HUDEP-2 (cell line): ENCODE results near the gene FAT2.

Source experiments
- DNase-seq, 76 experiments: peaks; one replicate each; lab custom pipeline; 2025; ENCODE audit not compliant: unreplicated experiment in 76 of 76; lab: John Stamatoyannopoulos, UW

Gene FAT2, protein sequence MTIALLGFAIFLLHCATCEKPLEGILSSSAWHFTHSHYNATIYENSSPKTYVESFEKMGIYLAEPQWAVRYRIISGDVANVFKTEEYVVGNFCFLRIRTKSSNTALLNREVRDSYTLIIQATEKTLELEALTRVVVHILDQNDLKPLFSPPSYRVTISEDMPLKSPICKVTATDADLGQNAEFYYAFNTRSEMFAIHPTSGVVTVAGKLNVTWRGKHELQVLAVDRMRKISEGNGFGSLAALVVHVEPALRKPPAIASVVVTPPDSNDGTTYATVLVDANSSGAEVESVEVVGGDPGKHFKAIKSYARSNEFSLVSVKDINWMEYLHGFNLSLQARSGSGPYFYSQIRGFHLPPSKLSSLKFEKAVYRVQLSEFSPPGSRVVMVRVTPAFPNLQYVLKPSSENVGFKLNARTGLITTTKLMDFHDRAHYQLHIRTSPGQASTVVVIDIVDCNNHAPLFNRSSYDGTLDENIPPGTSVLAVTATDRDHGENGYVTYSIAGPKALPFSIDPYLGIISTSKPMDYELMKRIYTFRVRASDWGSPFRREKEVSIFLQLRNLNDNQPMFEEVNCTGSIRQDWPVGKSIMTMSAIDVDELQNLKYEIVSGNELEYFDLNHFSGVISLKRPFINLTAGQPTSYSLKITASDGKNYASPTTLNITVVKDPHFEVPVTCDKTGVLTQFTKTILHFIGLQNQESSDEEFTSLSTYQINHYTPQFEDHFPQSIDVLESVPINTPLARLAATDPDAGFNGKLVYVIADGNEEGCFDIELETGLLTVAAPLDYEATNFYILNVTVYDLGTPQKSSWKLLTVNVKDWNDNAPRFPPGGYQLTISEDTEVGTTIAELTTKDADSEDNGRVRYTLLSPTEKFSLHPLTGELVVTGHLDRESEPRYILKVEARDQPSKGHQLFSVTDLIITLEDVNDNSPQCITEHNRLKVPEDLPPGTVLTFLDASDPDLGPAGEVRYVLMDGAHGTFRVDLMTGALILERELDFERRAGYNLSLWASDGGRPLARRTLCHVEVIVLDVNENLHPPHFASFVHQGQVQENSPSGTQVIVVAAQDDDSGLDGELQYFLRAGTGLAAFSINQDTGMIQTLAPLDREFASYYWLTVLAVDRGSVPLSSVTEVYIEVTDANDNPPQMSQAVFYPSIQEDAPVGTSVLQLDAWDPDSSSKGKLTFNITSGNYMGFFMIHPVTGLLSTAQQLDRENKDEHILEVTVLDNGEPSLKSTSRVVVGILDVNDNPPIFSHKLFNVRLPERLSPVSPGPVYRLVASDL (N-terminal part only)

DNA sequence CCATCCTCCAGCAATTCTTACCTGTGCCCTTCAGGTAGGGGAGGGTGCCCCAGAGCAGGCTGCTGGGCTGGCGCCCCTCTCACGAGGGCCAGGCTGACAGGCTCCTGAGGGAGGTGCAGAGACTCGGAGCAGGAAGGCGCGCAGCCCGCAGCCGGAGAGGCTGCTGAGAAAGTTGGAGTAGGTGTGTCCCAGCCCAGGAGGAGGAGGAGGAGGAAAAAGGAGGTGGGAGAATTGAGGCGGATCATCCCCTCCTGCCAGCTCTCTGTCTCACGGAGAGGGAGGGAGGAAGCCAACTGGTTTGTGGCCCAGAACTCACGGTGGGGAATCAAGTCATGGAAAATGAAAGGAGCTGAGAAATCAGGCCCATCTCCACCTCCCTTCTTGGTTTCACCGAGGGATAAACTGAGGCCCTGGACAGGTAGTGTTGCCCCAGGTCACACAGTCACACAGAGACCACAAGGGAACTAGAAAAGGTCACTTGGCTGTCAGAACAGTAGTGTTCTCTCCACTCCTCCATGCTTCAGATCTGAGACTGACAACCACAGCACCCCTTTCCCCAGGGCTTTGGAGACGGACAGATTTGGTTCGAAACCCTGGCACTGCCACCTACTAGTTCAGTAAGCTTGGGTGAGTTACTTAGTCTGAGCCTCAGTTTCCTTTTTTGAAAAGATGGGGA, at the start of gene FAT2:
Gene FAT2, minus strand, starts transcription at position 188 of the 676 bp plus-strand sequence. CDS start 22,400 bp downstream, outside the sequence.
- DNase-seq, result no peak

DNA sequence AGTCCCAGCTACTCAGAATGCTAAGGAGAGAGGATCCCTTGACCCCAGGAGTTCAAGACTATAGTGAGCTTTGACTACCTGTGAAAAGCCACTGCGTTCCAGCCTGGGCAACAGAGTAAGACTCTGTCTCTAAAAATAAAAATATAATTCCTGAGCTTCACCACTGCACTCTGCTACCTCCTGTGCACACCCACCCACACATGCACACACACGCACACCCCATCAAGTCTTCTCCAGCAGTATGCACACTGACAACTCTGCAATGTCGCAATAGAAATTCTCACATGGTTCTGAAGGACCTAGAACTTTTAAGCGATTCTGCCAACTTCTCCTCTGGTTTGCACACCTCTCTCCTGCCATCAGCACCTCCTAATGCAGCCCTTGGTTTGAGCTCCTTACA, 47.5 kb upstream of the FAT2 start:
- DNase-seq, result no peak

DNA sequence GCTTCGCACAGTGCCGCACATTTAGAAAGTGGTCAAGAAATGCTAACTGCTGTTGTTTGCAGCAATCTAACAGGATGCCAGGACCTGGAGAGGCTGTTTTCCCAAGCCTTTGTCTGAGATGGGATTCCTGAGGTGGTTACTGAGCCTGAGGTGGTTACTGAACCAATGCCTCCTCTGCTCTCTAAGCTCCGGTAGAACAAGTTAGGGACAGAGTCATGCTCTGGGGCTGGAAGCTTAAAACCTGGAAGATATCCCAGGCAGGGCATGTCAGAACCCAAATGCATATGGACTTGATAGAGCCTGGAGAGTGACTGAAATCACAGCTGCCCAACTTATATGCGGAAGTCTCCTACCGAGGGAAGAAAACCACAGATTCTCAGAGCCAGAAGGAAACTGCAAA, 46.5 kb upstream of the FAT2 start:
- no peak for DNase-seq

DNA sequence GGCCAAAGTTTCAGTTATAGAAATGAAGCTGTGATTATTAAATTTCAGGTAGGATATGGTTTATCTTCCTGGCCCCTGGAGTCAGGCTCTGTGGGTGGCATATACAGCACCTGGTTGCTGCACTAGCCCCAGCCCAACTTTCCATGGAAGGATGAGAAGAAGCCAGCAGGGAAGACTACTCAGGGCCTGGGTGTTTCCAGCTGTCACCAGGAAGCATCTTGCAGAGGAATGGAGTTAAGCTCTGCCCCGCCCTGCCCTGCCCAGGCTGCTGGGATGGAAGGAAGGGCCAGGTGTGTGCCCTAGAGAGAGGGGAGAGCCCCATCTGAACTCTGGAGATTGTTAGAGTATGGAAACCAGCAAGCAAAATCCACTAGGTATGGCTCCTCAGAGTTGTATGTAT, 42.8 kb upstream of the FAT2 start:
- no peak for DNase-seq

DNA sequence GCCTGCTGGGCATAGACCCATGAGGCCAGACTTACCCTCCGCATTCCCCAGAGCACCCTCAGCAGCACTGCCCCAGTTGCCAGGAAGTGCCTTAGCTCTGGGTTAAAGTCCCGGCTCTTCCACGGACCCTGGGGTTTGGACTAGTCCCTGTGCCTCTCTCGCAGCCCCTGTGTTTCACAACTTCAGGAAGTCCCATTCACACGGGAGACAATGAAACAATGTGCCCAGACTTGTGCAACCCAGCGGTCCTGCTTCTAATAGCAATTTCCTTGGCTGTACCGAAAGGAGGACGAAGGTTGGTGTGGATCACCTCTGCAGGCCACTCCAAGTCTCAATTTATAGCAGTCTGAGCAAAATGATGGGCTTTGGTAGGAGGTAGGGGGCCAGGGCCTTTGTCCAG, 41.8 kb upstream of the FAT2 start:
- no peak for DNase-seq

DNA sequence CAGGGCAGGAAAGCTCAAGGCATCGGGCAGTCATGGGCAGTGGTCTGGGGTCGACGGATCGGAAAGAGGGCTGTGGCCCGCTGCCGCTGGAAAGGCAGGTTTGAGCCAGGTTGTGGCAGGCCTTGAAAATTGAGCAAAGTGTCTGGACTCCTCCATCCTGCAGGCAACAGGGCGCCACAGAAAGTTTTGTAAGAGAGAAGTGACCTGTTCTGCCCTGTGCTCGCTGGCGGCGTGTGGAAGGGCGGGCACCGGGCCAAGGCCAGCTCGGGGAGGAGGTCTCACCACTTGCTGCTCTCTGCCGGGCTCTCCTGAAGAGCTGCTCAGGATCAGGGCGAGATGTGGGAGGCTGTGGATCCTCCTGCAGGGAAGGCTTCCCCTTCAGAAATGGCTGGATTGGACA, 41.4 kb upstream of the FAT2 start:
- no peak for DNase-seq

DNA sequence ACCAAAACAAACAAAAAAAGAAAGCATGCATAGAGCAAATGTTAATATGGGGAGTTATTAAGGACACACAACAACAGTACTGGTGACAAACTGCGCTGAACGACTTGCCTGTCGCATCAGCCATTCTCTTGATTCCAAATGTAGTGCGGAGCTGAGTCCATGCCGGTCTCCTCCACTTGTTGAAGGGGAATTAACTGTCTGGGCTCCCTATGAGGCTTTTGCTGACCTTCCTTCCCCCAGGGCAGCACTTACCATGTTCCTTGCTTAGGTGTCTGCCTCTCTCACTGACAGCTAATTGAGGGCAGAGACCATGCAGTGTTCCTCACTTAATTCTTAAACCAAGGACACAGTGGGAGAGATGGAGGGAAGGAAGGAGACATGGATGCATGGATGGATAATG, 40.8 kb upstream of the FAT2 start:
- DNase-seq, result no peak

DNA sequence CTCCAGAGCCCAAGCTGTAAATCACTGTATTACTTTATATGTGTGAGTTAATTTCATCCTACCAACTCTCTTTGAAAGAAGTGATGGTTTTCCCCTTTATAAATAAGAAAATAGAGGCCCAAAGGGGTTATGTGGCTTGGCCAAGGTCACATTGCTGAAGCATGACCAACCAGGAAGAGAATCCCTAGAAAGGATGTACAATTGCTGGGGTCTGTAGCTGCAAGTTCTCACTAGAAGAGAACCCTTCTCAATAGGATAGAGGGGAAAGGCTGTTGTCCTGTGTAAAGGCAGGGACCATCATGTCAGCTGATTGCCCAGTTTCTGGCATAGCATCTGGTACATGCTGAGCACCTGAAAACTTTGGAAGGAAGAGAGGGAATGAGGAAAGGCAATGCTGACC, 39.0 kb upstream of the FAT2 start:
- DNase-seq, result no peak

DNA sequence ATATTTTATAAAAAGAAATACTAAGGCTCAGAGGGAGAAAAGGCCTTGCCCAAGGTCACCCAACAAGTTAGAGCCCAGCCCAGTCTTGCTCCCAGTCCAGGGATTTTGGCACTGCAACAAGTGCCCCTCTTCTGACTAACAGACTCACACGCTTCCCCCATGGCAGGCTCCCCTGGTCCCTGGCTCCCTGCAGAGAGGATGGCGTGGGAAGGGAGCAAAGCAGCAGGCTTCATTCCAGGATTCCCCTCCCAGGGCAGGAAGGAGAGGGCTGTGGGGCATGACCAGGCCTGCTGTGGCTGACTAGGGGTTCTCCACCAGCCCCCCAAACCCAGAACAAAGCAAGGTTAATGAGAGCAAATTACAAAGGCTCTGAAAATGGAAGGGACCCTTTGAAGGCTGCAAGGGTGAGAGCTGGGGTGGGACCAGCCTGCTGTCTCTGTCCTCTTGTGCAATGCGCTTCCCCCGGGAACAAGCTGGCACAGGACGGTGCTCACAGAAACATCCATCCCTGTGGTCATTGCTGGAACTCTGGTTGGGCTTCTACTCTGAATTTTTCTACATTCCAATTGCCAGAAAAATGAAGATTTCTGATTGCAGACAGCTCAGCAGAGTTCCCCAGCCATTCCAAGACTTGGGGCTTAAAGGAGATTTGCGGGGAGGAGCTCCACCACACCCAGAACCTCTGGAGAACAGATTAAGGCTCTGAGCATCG, 37.1 kb upstream of the FAT2 start:
- DNase-seq, result no peak

DNA sequence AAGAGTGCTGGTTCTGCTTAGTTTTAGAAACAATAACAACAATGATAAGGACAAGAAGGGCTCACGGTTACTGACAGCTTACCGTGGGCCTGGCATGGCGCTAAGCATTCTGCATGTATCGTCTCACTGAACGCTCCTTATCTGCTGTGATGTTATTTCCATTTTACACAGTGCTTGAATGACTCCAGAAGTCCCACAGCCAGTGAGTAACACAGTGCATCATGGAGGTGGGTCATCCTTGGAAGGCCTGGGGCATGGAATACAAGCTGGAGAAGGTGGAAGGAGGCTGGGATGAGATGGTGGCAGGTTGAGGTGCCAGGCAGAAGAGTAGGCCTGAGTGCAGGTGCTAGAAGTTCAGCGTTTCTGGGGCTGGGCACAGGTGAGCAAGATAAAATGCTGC, 36.5 kb upstream of the FAT2 start:
- no peak for DNase-seq

DNA sequence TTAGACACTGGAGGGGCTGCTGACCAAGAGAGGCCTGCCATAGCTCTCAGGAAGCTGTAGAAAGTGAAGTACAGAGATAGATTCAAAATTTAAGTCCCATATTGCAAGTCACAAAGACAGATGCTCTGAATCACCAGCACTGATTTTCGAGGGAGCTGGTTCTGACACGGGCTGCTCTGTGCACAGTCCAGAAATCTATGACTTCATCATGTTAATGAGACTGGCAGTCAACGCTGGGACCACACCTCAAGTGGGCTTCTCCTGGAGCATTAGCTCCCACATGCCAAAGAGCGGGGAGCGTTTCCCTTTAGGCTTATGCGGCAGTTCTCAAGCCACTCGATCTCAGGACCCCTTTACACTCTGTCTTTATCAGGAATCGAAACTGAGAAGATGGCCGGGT, 34.2 kb upstream of the FAT2 start:
- DNase-seq, result no peak

DNA sequence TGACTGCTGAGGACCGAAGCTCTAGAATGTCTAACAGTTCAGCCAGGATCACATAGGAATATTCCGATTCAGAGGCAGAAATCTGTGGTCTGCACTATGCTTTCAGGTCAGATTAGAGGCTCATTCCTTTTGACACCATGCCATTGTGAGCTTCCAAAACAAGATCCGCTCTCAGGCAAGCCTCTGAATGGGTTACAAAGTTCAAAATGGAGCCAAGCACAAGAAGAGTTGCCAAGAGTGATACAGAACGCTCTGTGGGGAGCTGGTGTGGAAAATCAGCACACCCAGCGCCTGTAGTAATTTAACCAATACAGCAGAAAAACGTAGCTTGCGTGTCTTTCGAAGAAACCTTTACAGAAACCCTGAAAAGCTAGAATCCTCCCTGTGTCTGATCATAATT, 33.3 kb upstream of the FAT2 start:
- DNase-seq, result no peak

DNA sequence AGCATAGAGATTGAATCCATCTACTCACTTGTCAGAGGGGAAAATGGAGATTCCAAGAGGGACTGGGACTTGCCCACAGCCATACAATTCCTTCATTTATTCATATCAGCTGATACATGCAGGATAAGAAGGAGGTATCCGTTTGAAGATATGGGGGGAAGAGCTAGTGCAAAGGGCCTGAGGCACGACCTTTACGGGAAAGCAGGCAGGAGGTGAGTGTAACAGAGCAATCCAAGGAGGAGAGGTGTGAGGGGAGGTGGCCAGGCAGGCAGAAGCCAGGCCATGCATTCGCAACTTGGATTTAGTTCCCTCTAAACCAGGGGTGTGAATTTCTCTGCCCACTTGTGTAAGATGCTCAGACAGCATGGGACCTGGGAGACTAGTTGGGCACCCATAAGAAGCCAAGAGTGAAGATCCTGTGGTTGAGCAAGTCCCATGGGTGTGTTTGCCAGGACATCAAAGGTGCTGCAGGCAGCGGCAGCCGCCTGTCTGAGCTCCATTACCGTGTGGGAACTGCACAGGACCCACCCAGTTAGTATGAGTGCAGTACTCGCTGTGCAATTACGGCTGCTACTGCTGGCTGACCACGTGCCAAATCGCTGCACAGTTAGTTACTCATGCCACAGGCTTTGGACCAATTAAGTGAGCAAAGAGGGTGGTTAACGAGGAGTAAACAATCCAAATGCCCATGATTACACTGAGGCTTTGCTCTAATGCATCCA, 31.4 kb upstream of the FAT2 start:
- no peak for DNase-seq

DNA sequence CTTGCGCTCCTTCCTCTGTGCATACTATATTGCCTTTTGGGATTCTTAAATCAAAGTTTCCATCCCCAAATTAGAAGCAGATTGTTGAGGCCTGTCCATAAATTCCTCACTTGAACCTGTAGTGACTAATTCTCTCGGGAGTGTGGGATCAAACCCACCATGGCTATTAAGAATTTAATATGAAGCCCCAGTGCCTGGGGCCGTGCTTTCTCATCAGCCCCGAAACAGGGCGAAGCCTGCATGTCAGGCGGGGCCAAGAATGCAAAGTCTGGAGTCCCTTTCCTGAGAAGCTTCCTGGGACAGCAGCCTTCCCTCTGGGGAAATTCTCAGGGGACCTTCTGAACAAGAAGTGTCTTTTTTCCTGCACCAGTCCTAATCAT, 29.3 kb upstream of the FAT2 start:
- DNase-seq, result no peak

DNA sequence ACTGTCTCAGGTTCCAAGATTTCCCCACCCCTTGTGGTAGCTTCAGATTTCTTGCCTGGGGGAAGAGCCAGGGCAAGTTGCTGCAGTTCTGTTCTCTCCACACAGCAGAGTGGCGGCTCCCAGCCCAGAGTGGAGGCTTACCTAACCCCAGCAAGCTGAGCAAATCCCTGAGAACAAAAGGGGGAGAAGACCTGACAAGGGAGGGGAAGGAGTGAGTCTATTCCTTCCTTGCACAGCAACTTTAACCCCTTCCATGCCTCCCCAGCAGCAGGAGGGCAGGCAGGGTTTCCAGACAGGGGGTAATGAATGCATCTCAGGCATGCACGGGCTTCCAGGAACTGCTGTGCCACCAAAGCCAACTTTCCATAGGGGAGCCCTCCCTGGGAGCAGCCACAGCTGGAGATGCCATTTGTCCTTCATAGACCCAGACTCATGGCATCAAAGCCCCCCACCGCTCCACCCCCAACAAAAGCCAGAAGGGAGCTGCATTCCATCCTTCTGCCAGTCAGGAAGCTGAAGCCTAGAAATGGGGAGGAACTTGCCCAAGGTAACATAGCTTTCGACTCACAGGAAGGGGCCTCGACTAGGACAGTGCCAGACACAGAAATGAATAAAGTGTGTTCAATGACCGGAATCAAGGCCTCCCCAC, 28.8 kb upstream of the FAT2 start:
- no peak for DNase-seq

DNA sequence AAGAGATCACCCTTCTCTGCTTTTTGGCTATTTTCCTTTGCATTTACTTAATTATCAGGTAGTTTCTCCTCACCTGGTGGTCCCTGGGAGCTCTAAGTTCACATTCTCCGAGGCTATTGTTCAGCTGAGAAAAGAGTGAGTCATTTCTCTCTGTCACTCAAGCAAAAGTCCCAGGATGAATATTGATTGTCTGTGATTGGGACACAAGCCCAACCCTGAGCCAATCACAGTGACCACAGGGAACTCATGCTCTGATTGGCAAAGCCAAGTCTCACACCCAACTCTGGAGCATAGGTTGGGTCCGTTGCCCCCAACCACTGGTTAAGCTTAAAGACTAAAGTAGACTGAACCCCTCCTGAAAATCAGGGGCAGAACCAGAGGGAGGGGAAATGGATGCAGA, 27.8 kb upstream of the FAT2 start:
- DNase-seq, result no peak

DNA sequence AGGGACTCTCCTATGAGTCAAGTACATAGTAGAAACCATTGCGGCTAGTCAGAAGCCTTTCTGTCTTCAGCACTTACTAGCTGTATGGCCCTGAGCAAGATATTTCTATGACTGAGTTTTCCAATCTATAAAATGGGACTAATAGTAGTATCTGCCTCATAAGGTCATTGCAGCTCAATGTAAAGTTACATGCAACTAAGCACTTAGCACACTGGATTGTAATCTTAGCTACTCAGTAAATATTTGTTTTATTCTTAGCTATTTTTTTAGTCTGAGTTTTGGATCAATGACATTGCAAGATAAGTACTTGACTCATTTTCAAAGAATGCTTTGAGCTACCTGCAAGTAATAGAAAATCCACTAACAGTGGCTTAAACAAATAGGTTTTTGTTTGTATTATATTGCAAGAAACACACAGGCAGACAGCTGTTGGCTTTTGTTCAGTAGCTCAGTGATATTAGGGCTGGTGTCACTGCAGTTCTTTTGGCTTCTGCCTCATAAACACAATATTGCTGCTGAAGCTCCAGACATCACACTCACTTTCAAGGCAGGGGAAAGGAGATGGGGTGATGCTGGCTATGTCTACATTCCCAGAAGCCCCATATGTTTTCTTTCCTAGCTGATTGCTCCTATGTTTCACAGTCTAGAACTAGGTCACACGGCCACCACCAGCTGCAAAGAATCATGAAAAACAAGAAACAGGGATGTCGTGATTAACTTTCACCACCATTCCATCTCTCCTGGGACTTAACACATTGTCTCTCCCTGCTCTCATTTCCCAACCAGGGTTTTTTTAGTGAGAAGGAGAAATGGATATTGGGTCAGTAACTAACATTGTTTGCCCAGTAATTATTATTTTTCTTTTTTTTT, 26.9 kb upstream of the FAT2 start:
- DNase-seq, result no peak

DNA sequence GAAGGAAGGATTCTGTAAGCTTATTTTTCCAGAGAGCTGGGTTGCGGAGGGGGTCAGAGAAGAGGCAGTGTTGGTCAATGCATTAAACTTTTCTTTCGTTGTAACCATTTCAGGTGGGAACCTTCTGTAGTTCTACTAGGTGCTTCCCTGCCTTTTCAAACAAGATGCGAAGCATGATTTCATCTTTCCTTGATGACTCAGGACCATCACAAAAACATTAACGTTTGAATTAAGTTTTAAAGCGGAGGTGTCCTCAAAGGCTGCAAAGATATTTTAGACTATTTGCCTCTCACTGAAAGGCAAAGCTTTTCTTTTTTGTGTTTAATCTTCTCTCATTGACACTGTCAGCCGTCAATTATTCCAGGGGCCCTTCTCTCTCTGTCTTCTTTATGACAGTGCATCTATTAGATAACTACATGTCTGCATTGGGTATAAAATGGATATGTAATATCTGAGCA, 26.3 kb upstream of the FAT2 start:
- no peak for DNase-seq
